GM13976 (cell line): ENCODE data around the gene C1orf210.

Source experiments
- DNase-seq: peaks from one replicate; pipeline ENCODE4 v3.0.0; 2012; ENCODE audit warnings: low spot score
- in situ Hi-C: fragments of 300-500 bp; cut with MboI; formaldehyde crosslinking; loops from one replicate; pipeline ENCODE4 v1.12.0; 2022; ENCODE audit warnings: low sequenced_read_pairs, mixed read lengths, inconsistent platforms; ENCODE audit not compliant: unreplicated experiment
- TF ChIP-seq, protein P1 (sequence below): IDR thresholded peaks from 2 replicates; pipeline ENCODE4 v1.5.1; 2012; ENCODE audit warnings: borderline replicate concordance, mild to moderate bottlenecking; ENCODE audit not compliant: insufficient read depth; ENCODE audit errors: extremely low read depth, missing control alignments, control extremely low read depth

The C1orf210 gene

GRCh38 chr1:43234267-43234666 is 51.1 kb downstream of the C1orf210 start:
- in situ Hi-C loops: loop anchor here (25.0 kb wide), 2 partner anchors 128 to 703 kb away; partner anchors contain the start of genes ARTN, CDC20, ELOVL1 and IPO13
- TF ChIP-seq, protein P1, sequence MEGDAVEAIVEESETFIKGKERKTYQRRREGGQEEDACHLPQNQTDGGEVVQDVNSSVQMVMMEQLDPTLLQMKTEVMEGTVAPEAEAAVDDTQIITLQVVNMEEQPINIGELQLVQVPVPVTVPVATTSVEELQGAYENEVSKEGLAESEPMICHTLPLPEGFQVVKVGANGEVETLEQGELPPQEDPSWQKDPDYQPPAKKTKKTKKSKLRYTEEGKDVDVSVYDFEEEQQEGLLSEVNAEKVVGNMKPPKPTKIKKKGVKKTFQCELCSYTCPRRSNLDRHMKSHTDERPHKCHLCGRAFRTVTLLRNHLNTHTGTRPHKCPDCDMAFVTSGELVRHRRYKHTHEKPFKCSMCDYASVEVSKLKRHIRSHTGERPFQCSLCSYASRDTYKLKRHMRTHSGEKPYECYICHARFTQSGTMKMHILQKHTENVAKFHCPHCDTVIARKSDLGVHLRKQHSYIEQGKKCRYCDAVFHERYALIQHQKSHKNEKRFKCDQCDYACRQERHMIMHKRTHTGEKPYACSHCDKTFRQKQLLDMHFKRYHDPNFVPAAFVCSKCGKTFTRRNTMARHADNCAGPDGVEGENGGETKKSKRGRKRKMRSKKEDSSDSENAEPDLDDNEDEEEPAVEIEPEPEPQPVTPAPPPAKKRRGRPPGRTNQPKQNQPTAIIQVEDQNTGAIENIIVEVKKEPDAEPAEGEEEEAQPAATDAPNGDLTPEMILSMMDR: no peak
- DNase-seq: no peak

DNA sequence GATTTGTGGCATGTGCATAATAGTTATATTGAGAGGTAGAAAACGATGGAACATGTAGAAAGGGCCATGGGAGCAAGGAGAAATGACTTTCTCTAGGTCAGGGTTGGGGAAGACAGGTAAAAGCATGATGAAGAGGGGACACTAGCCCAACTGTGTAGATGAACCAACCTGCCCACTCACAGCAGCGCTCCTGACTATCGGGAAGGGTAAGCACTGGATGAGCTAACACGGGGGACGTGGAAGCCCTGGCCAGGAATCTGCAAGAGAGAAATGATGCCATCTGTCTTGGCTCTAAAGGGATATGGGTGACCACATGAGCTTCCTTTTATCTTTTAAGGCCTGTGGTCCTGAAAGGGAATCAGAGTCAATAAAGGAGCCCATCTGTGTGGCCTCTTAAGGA is 51.8 kb downstream of the C1orf210 start:
- TF ChIP-seq, protein P1: no peak
- DNase-seq: no peak
- in situ Hi-C loops: loop anchor here (25.0 kb wide), 2 partner anchors 129 to 704 kb away; partner anchors contain the start of genes ARTN, CDC20, ELOVL1 and IPO13

GRCh38 chr1:43232482-43232881 is 52.9 kb downstream of the C1orf210 start:
- TF ChIP-seq, protein P1: no peak
- DNase-seq: no peak
- in situ Hi-C loops: loop anchor here (25.0 kb wide), 2 partner anchors 130 to 705 kb away; partner anchors contain the start of genes ARTN, CDC20, ELOVL1 and IPO13

DNA sequence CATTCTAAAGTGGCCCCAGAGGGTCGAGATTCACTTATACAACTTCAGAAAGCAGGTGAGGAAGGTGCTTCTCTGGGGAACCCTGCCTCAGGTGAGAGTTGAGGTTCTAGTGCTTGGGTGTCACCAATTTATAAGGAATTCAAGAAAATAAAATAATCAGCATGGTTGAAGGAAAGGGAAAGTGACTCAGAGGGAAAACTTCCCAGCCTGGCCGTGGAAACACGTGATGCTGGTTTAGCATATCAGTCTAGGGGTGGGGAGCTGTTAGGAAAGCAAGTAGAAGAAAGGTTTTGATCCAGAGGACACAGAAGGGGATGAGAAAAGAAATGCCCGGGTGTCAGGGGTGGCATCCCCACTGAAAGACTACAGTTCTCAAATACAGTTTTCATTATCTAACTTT is 53.3 kb downstream of the C1orf210 start:
- TF ChIP-seq, protein P1: no peak
- no peak for DNase-seq
- in situ Hi-C loops: loop anchor here (25.0 kb wide), 2 partner anchors 130 to 705 kb away; partner anchors contain the start of genes ARTN, CDC20, ELOVL1 and IPO13
